Transverse colon (tissue), 4 donors: ENCODE results near the gene ATP1A2.

Experiments
- CTCF ChIP-seq, 5 experiments: fragments of 200-600 bp in 3 of 5; fragments of 450-650 bp in 2 of 5; sonication (generic) in 3 of 5; IDR thresholded peaks; 1 replicate in 2 of 5; 2 replicates in 3 of 5; pipeline ENCODE4 v1.5.1; 2016 to 2017; ENCODE audit warnings: antibody characterized with exemption in 5 of 5, inconsistent platforms in 3 of 5, mild to moderate bottlenecking in 2 of 5, moderate library complexity in 1 of 5
- EP300 ChIP-seq: sonication (generic); formaldehyde crosslinking; IDR thresholded peaks from one replicate; pipeline ENCODE4 v1.6.1; 2017; ENCODE audit warnings: antibody characterized with exemption, low read depth
- POLR2A ChIP-seq: fragments of 450-650 bp; IDR thresholded peaks from one replicate; pipeline ENCODE4 v1.6.1; 2016; ENCODE audit warnings: antibody characterized with exemption, mild to moderate bottlenecking, moderate library complexity
- POLR2AphosphoS5 ChIP-seq, 3 donors: sonication (generic); formaldehyde crosslinking; IDR thresholded peaks; one replicate each; pipeline ENCODE4 v1.6.1; 2016; ENCODE audit warnings: antibody characterized with exemption in 3 of 3

- TF ChIP-seq CTCF (IDR thresholded peaks at IDR 0.05): no peak
- no peak for TF ChIP-seq POLR2A
- TF ChIP-seq POLR2AphosphoS5 (IDR thresholded peaks at IDR 0.05): no peak
- no peak for TF ChIP-seq EP300
Observed at GRCh38 chr1:160070243-160071163, 45.1 kb upstream of the ATP1A2 start.
